AG09319 (cell line): ENCODE measurements around the gene DPYD.

ENCODE experiments used
- DNase-seq: peaks from one replicate; pipeline ENCODE4 v3.0.0-alpha.2; 2010; ENCODE audit warnings: low read depth; ENCODE audit errors: extremely low read depth
- CTCF ChIP-seq: IDR thresholded peaks from 2 replicates; pipeline ENCODE4 v1.5.1; 2011; ENCODE audit warnings: low read depth, mild to moderate bottlenecking, inconsistent platforms, low read length, moderate library complexity

Gene DPYD

GRCh38 chr1:97634758-97635157, 286.1 kb downstream of the DPYD start:
- no peak for TF ChIP-seq CTCF
- DNase-seq, result no peak

GRCh38 chr1:97632776-97633175, 288.1 kb downstream of the DPYD start:
- no peak for TF ChIP-seq CTCF
- DNase-seq, result no peak

- DNase-seq, result no peak
- TF ChIP-seq CTCF, result no peak
Observed at GRCh38 chr1:97632075-97632474, 288.8 kb downstream of the DPYD start.

GRCh38 chr1:97630948-97631347, 289.9 kb downstream of the DPYD start:
- TF ChIP-seq CTCF, result no peak
- no peak for DNase-seq

GRCh38 chr1:97630281-97630680, 290.6 kb downstream of the DPYD start:
- DNase-seq, result no peak
- no peak for TF ChIP-seq CTCF

GRCh38 chr1:97623220-97623619, 297.6 kb downstream of the DPYD start:
- no peak for TF ChIP-seq CTCF
- no peak for DNase-seq

GRCh38 chr1:97621955-97622354, 298.9 kb downstream of the DPYD start:
- TF ChIP-seq CTCF, result no peak
- DNase-seq, result no peak
